GM23338 (cell line): Measurements from ENCODE around the gene MTMR3.

ENCODE experiments used
- EZH2 ChIP-seq: fragments of 200-600 bp; sonication (generic); IDR thresholded peaks from one replicate; pipeline ENCODE4 v1.8.0; 2017; ENCODE audit warnings: antibody characterized with exemption, mild to moderate bottlenecking, low read depth; ENCODE audit not compliant: unreplicated experiment
- EZH2phosphoT487 ChIP-seq: fragments of 200-600 bp; sonication (generic); IDR thresholded peaks from one replicate; pipeline ENCODE4 v1.8.1; 2018; ENCODE audit warnings: antibody characterized with exemption; ENCODE audit not compliant: unreplicated experiment
- TF ChIP-seq, protein P1 (sequence below), 2 experiments: fragments of 200-600 bp in 1 of 2; sonication (generic) in 1 of 2; conservative IDR thresholded peaks; 2 replicates each; pipeline versions ENCODE4 v1.5.1 to v1.6.1; 2016 to 2017; ENCODE audit warnings: antibody characterized with exemption in 2 of 2, low read depth in 2 of 2, mild to moderate bottlenecking in 2 of 2, moderate library complexity in 1 of 2

DNA sequence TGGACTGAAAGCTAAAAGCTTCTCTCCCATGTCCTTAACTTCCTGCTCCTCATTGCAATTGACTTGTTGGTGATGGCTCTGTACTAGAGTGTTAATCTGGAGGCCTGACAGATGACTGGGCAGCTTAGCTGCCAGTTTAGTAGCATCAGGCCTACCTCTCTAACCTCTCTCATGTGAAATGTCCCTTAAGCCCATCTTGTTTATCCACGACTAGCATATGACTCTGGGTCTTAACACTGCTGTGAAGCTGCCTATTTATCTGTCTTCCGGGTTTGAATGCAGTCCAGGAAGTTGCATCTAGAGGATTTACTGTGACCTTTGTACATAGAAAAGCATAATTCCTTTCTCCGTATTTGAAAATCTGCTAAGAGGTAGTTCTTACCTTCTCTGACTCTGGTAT, 112.0 kb downstream of the MTMR3 start:
- TF ChIP-seq, protein P1, sequence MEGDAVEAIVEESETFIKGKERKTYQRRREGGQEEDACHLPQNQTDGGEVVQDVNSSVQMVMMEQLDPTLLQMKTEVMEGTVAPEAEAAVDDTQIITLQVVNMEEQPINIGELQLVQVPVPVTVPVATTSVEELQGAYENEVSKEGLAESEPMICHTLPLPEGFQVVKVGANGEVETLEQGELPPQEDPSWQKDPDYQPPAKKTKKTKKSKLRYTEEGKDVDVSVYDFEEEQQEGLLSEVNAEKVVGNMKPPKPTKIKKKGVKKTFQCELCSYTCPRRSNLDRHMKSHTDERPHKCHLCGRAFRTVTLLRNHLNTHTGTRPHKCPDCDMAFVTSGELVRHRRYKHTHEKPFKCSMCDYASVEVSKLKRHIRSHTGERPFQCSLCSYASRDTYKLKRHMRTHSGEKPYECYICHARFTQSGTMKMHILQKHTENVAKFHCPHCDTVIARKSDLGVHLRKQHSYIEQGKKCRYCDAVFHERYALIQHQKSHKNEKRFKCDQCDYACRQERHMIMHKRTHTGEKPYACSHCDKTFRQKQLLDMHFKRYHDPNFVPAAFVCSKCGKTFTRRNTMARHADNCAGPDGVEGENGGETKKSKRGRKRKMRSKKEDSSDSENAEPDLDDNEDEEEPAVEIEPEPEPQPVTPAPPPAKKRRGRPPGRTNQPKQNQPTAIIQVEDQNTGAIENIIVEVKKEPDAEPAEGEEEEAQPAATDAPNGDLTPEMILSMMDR (conservative IDR thresholded peaks at IDR 0.05; ENCODE audit: low read depth in 2 of 2), result no peak
- no peak for TF ChIP-seq EZH2phosphoT487
- no peak for TF ChIP-seq EZH2
